Esophagus muscularis mucosa (tissue), 4 donors: ENCODE data around the gene IKZF1. TPM values are rescaled to one million over a fixed set of nuclear protein-coding genes. Genes with fewer than 3 reads are reported as not detected.

Experiments
- DNase-seq: peaks from one replicate; pipeline ENCODE4 v3.0.0-alpha.2; 2017; ENCODE audit errors: extremely low spot score
- H3K27ac ChIP-seq, 4 donors: fragments of 200-600 bp; sonication (generic); replicated peaks in 1 of 4; 1 replicate in 3 of 4; 2 replicates in 1 of 4; pipeline ENCODE4 v1.5.1; 2016 to 2019; ENCODE audit warnings: mild to moderate bottlenecking in 1 of 4
- H3K27me3 ChIP-seq, 4 donors: fragments of 200-600 bp; sonication (generic); one replicate each; pipeline versions ENCODE4 v1.5.1 to v1.6.0; 2016 to 2019
- H3K36me3 ChIP-seq, 4 donors: fragments of 200-600 bp; sonication (generic); one replicate each; pipeline ENCODE4 v1.5.1; 2016 to 2019
- H3K4me1 ChIP-seq, 4 donors: fragments of 200-600 bp; sonication (generic); one replicate each; pipeline ENCODE4 v1.5.1; 2016 to 2019
- H3K4me3 ChIP-seq, 4 donors: fragments of 200-600 bp; sonication (generic); 1 replicate in 2 of 4; 2 replicates in 2 of 4; pipeline ENCODE4 v1.5.1; 2016 to 2019; ENCODE audit warnings: mild to moderate bottlenecking in 4 of 4, moderate library complexity in 1 of 4
- H3K9me3 ChIP-seq, 4 donors: fragments of 200-600 bp; sonication (generic); 1 replicate in 3 of 4; 2 replicates in 1 of 4; pipeline ENCODE4 v1.5.1; 2016 to 2019
- CTCF ChIP-seq, 3 experiments: fragments of 200-600 bp in 2 of 3; fragments of 450-650 bp in 1 of 3; sonication (generic) in 2 of 3; IDR thresholded peaks; one replicate each; pipeline ENCODE4 v1.5.1; 2017 to 2019; ENCODE audit warnings: antibody characterized with exemption in 3 of 3, mild to moderate bottlenecking in 2 of 3, moderate library complexity in 1 of 3
- EP300 ChIP-seq: sonication (generic); formaldehyde crosslinking; IDR thresholded peaks from one replicate; pipeline ENCODE4 v1.6.1; 2017; ENCODE audit warnings: antibody characterized with exemption
- POLR2A ChIP-seq: fragments of 450-650 bp; IDR thresholded peaks from one replicate; pipeline ENCODE4 v1.6.1; 2017; ENCODE audit warnings: antibody characterized with exemption, moderate library complexity, mild to moderate bottlenecking, low read depth
- POLR2AphosphoS5 ChIP-seq, 2 donors: sonication (generic); formaldehyde crosslinking; IDR thresholded peaks; one replicate each; pipeline ENCODE4 v1.6.1; 2017; ENCODE audit warnings: antibody characterized with exemption in 2 of 2
- WGBS: methylation state at CpG from one replicate; pipeline ENCODE4 v1.1.5; 2018; 5-methylcytosine and 5-hydroxymethylcytosine counted together
- intact Hi-C: fragments of 100-400 bp; cut with DNase I; formaldehyde crosslinking; loops from one replicate; pipeline ENCODE4 v1.15.1; 2023
- total RNA-seq, 4 donors: library from RNA; depleted of rRNA; stranded (reverse); fragments of >200 nt; gene quantifications; one replicate each; pipeline versions ENCODE4 v1.1.0 to v1.2.1, GENCODE V29; 2016

IKZF1 gene
- total RNA-seq, 4 donors from 2014 or later, result 3.6 to 17.7 (median 9.2) TPM

DNA sequence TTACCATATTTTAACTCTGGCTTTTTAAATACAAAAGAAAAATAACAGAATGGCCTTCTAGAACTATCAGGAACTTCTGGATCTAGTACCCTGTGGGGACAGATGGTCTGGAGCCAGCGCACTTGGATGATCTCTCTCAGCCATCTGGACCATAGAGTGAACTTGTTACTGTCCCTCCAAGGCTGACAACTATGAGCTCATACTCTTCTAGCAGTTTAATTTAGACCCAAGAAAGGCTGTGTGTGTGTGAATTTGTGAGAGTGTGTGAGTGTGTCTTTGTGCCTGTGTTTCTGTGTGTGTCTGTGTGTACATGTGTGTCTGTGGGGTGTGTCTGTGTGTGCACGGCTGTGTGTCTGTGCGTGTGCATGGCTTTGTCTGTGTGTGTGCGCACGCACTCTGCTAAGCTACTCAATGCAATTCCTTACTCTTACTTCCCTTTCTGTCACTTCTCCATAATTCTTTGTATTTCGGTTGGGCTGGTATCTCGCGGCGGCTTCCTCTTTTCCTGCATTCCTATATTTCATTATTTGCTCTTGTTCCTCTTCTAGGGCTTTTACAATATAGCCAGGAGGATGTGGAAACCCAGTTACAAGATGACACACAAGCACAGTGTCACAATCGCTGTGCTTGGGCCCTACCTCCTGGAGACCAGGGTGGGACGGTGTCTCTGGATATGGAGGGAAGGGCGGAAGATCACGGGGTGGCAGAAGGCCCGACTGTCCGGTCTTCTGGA, 51.9 kb downstream of the IKZF1 start:
- no peaks in the 10 kb centered on the region for H3K4me1 ChIP-seq
- no peak overlapping the region for H3K4me3 ChIP-seq
- intact Hi-C loops, result no loop called here
- DNase-seq, result no peak
- TF ChIP-seq POLR2AphosphoS5 (IDR thresholded peaks at IDR 0.05), result no peak
- no peaks in the 10 kb centered on the region for H3K9me3 ChIP-seq
- peaks cover 0 to 17% (median 0%) of the 10 kb centered on the region in 4 donors for H3K27me3 ChIP-seq
- 83% methylated on average over 15 of the region's 15 CpGs for WGBS
- peak overlapping the region in 1 of 4 donors; percentile 22 for H3K27ac ChIP-seq
- no peaks in the 10 kb centered on the region for H3K36me3 ChIP-seq

GRCh38 chr7:50356945-50357268, 52.4 kb downstream of the IKZF1 start:
- H3K27me3 ChIP-seq, result peaks cover 0 to 17% (median 0%) of the 10 kb centered on the region in 4 donors
- intact Hi-C loops, result no loop called here
- H3K4me1 ChIP-seq, result no peaks in the 10 kb centered on the region
- no peaks in the 10 kb centered on the region for H3K36me3 ChIP-seq
- TF ChIP-seq POLR2AphosphoS5 (IDR thresholded peaks at IDR 0.05) (no peak), CTCF (IDR thresholded peaks at IDR 0.05) (no peak), EP300 (no peak), POLR2A (no peak)
- H3K9me3 ChIP-seq, result no peaks in the 10 kb centered on the region
- WGBS, result 78% methylated on average over 7 of the region's 7 CpGs
- no peak overlapping the region for H3K4me3 ChIP-seq
- no peak for DNase-seq
- peak overlapping the region in 1 of 4 donors; percentile 22 for H3K27ac ChIP-seq

- Histone ChIP-seq H3K27ac (no peak overlapping the region), H3K27me3 (peaks cover 0 to 17% (median 0%) of the 10 kb centered on the region in 4 donors), H3K4me1 (no peaks in the 10 kb centered on the region), H3K9me3 (no peaks in the 10 kb centered on the region), H3K4me3 (no peak overlapping the region), H3K36me3 (no peaks in the 10 kb centered on the region)
- no peak for DNase-seq
- TF ChIP-seq POLR2AphosphoS5 (IDR thresholded peaks at IDR 0.05), result no peak
- TF ChIP-seq CTCF (IDR thresholded peaks at IDR 0.05), result no peak
- TF ChIP-seq EP300, result no peak
- no peak for TF ChIP-seq POLR2A
- WGBS, result 93% methylated on average over 8 of the region's 8 CpGs
- intact Hi-C loops, result no loop called here
These were observed 52.9 kb downstream of the IKZF1 start for GRCh38 chr7:50357426-50357825.

- 69% methylated on average over 13 of the region's 13 CpGs for WGBS
- intact Hi-C loops, result no loop called here
These were observed 53.7 kb downstream of the IKZF1 start for GRCh38 chr7:50358041-50358705.

More at GRCh38 chr7:50358041-50358705, 53.7 kb downstream of the IKZF1 start:
- H3K4me3 ChIP-seq, result no peak overlapping the region
- H3K27ac ChIP-seq, result no peak overlapping the region
- DNase-seq, result no peak
- no peaks in the 10 kb centered on the region for H3K4me1 ChIP-seq
- H3K9me3 ChIP-seq, result no peaks in the 10 kb centered on the region
- TF ChIP-seq POLR2AphosphoS5 (IDR thresholded peaks at IDR 0.05) (no peak), EP300 (no peak), POLR2A (no peak), CTCF (IDR thresholded peaks at IDR 0.05) (no peak)
- H3K36me3 ChIP-seq, result no peaks in the 10 kb centered on the region
- H3K27me3 ChIP-seq, result peaks cover 0 to 16% (median 0%) of the 10 kb centered on the region in 4 donors
